Peyer's patch (tissue), 4 donors: ENCODE measurements around the gene MAP4K3. TPM values are rescaled to one million over a fixed set of nuclear protein-coding genes. Genes with fewer than 3 reads are reported as not detected.

Source experiments
- DNase-seq, 3 donors: peaks; one replicate each; pipeline ENCODE4 v3.0.0-alpha.2; 2017 to 2019
- H3K27ac ChIP-seq, 4 donors: fragments of 200-600 bp; sonication (generic); one replicate each; pipeline ENCODE4 v1.5.1; 2016 to 2019
- H3K27me3 ChIP-seq, 2 donors: fragments of 200-600 bp; sonication (generic); one replicate each; pipeline ENCODE4 v1.5.1; 2019
- H3K36me3 ChIP-seq, 3 donors: fragments of 200-600 bp; sonication (generic); one replicate each; pipeline ENCODE4 v1.5.1; 2016 to 2019
- H3K4me1 ChIP-seq, 4 donors: fragments of 200-600 bp; sonication (generic); one replicate each; pipeline ENCODE4 v1.5.1; 2016 to 2019
- H3K4me3 ChIP-seq, 4 donors: fragments of 200-600 bp; sonication (generic); 1 replicate in 3 of 4; 2 replicates in 1 of 4; pipeline ENCODE4 v1.5.1; 2016 to 2019; ENCODE audit warnings: mild to moderate bottlenecking in 1 of 4
- H3K9me3 ChIP-seq, 4 donors: fragments of 200-600 bp; sonication (generic); one replicate each; pipeline ENCODE4 v1.5.1; 2016 to 2019; ENCODE audit warnings: mild to moderate bottlenecking in 1 of 4
- CTCF ChIP-seq, 6 experiments: fragments of 450-650 bp in 4 of 6; fragments of 200-600 bp in 2 of 6; sonication (generic) in 1 of 6; IDR thresholded peaks; one replicate each; pipeline ENCODE4 v1.5.1; 2017 to 2019; ENCODE audit warnings: antibody characterized with exemption in 6 of 6, mild to moderate bottlenecking in 3 of 6, moderate library complexity in 1 of 6
- POLR2A ChIP-seq, 2 donors: fragments of 450-650 bp; IDR thresholded peaks; one replicate each; pipeline ENCODE4 v1.5.1; 2017; ENCODE audit warnings: antibody characterized with exemption in 2 of 2, mild to moderate bottlenecking in 2 of 2, moderate library complexity in 2 of 2
- total RNA-seq, 4 donors: library from RNA; depleted of rRNA; stranded (reverse); fragments of >200 nt; gene quantifications; one replicate each; pipeline ENCODE4 v1.1.0, GENCODE V29; 2016

MAP4K3 gene
- total RNA-seq, 4 donors from 2014 or later: 41.3 to 80.9 (median 43.9) TPM

- DNase-seq: no peak
- H3K36me3 ChIP-seq: peaks cover 0 to 69% (median 0%) of the 10 kb centered on the region in 3 donors
- no peaks in the 10 kb centered on the region for H3K9me3 ChIP-seq
- TF ChIP-seq POLR2A (IDR thresholded peaks at IDR 0.05) (no peak), CTCF (IDR thresholded peaks at IDR 0.05) (no peak)
- H3K4me3 ChIP-seq: no peak overlapping the region
- H3K27ac ChIP-seq: no peak overlapping the region
- H3K27me3 ChIP-seq: no peaks in the 10 kb centered on the region
- H3K4me1 ChIP-seq: no peaks in the 10 kb centered on the region
These were observed 155.7 kb downstream of the MAP4K3 start for GRCh38 chr2:39281391-39281790.

DNA sequence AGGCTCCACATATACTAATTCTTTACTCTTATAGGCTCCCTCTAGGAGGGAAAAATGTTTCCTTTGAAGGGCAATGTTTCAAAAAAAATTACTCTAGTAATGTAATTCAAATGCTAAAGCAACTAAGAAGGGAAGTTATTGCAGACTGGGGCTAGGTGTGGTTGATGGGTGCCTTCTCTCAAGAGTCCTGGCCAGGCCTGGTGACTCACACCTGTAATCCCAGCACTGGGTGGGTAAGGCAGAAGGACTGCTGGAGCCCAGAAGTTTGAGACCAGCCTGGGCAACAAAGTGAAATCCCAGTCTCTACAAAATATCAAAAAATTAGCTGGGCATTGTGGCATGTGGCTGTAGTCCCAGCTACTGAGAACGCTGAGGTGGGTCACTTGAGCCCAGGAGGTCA is 162.1 kb downstream of the MAP4K3 start:
- H3K36me3 ChIP-seq: peaks cover 0 to 77% (median 0%) of the 10 kb centered on the region in 3 donors
- no peaks in the 10 kb centered on the region for H3K9me3 ChIP-seq
- no peak for DNase-seq
- no peak for TF ChIP-seq CTCF (IDR thresholded peaks at IDR 0.05)
- TF ChIP-seq POLR2A (IDR thresholded peaks at IDR 0.05): no peak
- no peak overlapping the region for H3K4me3 ChIP-seq
- H3K27me3 ChIP-seq: no peaks in the 10 kb centered on the region
- no peaks in the 10 kb centered on the region for H3K4me1 ChIP-seq
- H3K27ac ChIP-seq: no peak overlapping the region

DNA sequence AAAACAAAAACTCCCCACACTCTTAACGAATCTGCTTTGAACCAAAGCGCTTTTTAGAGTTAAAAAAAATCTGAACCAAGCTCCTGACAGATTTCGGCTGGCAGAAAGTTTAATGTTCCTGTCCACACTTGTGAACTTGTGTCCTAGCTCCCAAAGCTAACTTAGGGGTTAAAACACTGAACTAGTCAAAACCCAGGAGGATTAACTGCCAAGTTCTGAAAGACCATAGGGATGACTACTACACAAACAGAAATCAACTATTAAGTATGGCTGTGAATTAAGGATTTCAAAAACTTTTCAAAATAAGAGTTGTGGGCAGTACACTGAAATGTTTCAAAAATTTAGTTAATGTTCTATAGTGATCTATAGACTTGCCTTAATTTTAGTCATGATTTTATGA is 167.1 kb downstream of the MAP4K3 start:
- TF ChIP-seq POLR2A (IDR thresholded peaks at IDR 0.05) (no peak), CTCF (IDR thresholded peaks at IDR 0.05) (no peak)
- Histone ChIP-seq H3K4me3 (no peak overlapping the region), H3K9me3 (no peaks in the 10 kb centered on the region), H3K4me1 (no peaks in the 10 kb centered on the region), H3K27ac (no peak overlapping the region), H3K36me3 (peaks cover 0 to 36% (median 0%) of the 10 kb centered on the region in 3 donors), H3K27me3 (no peaks in the 10 kb centered on the region)
- DNase-seq: no peak

DNA sequence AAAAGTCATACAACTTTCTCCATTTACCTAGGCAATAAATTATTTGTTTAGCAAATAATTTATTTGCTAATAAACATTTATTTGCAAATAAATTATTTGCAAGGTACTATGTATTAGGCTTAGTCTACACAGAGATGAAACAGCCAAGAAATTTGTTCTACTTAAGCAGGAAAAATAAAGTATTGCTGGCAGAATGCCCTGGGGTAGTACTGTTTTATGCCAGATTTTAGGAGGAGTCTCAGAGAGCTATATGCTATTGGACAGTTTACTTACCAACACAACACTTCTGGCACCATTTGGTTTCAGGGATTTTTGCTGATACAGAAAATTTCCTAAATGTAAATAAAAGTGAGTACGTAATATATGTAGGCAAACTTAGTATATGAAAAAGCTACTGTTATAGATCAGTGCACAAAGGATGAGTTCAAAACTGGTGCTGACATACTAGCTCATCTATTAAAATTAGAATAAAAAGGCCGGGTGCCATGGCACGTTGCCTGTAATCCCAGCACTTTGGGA is 170.1 kb downstream of the MAP4K3 start:
- H3K4me1 ChIP-seq: no peaks in the 10 kb centered on the region
- no peaks in the 10 kb centered on the region for H3K9me3 ChIP-seq
- H3K27me3 ChIP-seq: no peaks in the 10 kb centered on the region
- H3K4me3 ChIP-seq: no peak overlapping the region
- no peak overlapping the region for H3K27ac ChIP-seq
- TF ChIP-seq POLR2A (IDR thresholded peaks at IDR 0.05) (no peak), CTCF (IDR thresholded peaks at IDR 0.05) (no peak)
- DNase-seq: no peak
- peaks cover 0 to 36% (median 0%) of the 10 kb centered on the region in 3 donors for H3K36me3 ChIP-seq

- no peak for DNase-seq
- Histone ChIP-seq H3K27ac (no peak overlapping the region), H3K27me3 (no peaks in the 10 kb centered on the region), H3K9me3 (no peaks in the 10 kb centered on the region), H3K4me1 (no peaks in the 10 kb centered on the region), H3K4me3 (no peak overlapping the region), H3K36me3 (peaks cover 0 to 30% (median 0%) of the 10 kb centered on the region in 3 donors)
- TF ChIP-seq POLR2A (IDR thresholded peaks at IDR 0.05): no peak
- TF ChIP-seq CTCF (IDR thresholded peaks at IDR 0.05): no peak
These were observed 170.8 kb downstream of the MAP4K3 start for GRCh38 chr2:39266139-39266805.
